WERI-Rb-1 (cell line): ENCODE data around the gene FOXA1.

Source experiments
- DNase-seq: peaks from one replicate; pipeline ENCODE4 v3.0.0-alpha.2; 2020
- H3K27ac ChIP-seq: fragments of 250-450 bp; sonication (Bioruptor Pico); 2 replicates; pipeline ENCODE4 v1.5.1; 2020; ENCODE audit warnings: mild to moderate bottlenecking, moderate library complexity
- H3K27me3 ChIP-seq: fragments of 250-450 bp; sonication (Bioruptor Pico); 2 replicates; pipeline ENCODE4 v1.5.1; 2021; ENCODE audit warnings: mild to moderate bottlenecking, low read depth, moderate library complexity; ENCODE audit not compliant: insufficient read depth, severe bottlenecking
- H3K36me3 ChIP-seq: fragments of 250-450 bp; sonication (Bioruptor Pico); 2 replicates; pipeline ENCODE4 v1.5.1; 2020; ENCODE audit warnings: mild to moderate bottlenecking, moderate library complexity
- H3K4me3 ChIP-seq: 2 replicates; pipeline ENCODE4 v1.5.1; 2011; ENCODE audit warnings: low read depth, mild to moderate bottlenecking, control low read depth, low read length
- H3K9me3 ChIP-seq: fragments of 250-450 bp; sonication (Bioruptor Pico); 2 replicates; pipeline ENCODE4 v1.5.1; 2021; ENCODE audit warnings: mild to moderate bottlenecking, moderate library complexity; ENCODE audit not compliant: severe bottlenecking
- TF ChIP-seq, protein P1 (sequence below): IDR thresholded peaks from 2 replicates; pipeline ENCODE4 v1.5.1; 2011; ENCODE audit warnings: low read depth, mild to moderate bottlenecking, control low read depth, inconsistent platforms, low read length

The FOXA1 gene

DNA sequence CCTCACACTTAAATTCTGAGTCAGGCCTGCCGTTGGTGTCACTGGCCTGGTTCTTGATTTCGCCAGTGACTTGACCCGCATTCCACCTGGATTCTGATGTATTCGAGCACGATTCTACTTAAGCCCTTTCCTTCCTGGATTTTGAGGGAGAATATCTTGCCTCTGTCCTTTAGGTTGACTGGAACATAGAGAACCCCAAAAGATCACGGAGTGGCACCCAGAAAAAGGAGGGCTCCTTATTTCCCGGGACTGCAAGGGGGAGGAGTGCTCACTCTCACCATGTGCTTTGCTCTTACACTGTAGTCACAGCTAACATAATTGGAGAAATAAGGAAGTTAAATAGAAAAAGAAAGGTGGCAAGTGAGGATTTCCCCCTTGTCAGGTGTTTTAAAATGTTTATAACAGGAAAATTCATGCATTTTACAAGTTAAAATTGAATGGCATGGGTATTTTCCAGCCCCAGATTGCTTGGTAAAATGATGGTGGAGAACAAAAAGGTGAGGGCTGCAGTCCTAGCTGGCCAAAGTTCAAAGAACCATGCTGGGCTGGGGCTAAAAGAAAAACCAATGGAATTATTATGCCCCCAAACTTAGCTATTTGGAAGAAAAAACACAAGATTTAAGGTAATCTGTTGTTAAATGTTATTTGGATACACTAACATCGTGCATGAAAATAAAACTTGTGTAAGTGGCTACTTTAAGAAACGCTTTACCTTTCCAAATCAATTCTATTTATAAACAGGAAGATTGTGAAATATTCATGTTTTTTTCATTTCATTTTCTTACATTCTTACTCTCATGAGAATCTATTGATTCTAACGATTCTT is 8.9 kb downstream of the FOXA1 start:
- no peaks in the 10 kb centered on the region for H3K9me3 ChIP-seq
- TF ChIP-seq, protein P1, sequence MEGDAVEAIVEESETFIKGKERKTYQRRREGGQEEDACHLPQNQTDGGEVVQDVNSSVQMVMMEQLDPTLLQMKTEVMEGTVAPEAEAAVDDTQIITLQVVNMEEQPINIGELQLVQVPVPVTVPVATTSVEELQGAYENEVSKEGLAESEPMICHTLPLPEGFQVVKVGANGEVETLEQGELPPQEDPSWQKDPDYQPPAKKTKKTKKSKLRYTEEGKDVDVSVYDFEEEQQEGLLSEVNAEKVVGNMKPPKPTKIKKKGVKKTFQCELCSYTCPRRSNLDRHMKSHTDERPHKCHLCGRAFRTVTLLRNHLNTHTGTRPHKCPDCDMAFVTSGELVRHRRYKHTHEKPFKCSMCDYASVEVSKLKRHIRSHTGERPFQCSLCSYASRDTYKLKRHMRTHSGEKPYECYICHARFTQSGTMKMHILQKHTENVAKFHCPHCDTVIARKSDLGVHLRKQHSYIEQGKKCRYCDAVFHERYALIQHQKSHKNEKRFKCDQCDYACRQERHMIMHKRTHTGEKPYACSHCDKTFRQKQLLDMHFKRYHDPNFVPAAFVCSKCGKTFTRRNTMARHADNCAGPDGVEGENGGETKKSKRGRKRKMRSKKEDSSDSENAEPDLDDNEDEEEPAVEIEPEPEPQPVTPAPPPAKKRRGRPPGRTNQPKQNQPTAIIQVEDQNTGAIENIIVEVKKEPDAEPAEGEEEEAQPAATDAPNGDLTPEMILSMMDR = no peak
- no peak overlapping the region for H3K4me3 ChIP-seq
- no peak overlapping the region for H3K27ac ChIP-seq
- no peak for DNase-seq
- H3K27me3 ChIP-seq = peaks cover 82% of the 10 kb centered on the region
- no peaks in the 10 kb centered on the region; the same call in 1 of the 2 replicates for H3K36me3 ChIP-seq

DNA sequence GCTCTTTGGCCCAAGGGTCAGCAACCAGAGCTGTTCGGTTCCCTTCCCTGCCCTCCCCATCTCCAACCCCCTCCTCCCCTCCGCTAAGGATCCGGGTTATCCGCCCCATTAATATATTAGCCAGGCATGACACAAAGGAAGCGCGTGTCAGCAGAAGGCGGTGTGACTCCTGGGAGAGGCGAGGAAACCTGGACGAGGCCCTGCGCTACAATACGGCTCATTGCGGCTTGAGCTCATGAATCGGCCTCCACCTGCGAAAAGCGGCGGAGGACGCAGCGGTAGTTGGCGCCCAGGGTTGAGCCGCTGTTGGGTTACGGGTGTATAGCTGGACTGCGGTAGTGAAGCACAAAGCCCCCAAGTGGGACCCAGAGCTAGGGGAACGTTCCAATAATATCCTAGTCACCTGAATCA is 9.9 kb downstream of the FOXA1 start:
- peak overlapping the region; percentile 8; the same call in 1 of the 2 replicates for H3K4me3 ChIP-seq
- no peaks in the 10 kb centered on the region for H3K36me3 ChIP-seq
- peaks cover 77% of the 10 kb centered on the region for H3K27me3 ChIP-seq
- no peaks in the 10 kb centered on the region for H3K9me3 ChIP-seq
- H3K27ac ChIP-seq = no peak overlapping the region
- peak; percentile 18 for DNase-seq
- TF ChIP-seq, protein P1 = no peak

DNA sequence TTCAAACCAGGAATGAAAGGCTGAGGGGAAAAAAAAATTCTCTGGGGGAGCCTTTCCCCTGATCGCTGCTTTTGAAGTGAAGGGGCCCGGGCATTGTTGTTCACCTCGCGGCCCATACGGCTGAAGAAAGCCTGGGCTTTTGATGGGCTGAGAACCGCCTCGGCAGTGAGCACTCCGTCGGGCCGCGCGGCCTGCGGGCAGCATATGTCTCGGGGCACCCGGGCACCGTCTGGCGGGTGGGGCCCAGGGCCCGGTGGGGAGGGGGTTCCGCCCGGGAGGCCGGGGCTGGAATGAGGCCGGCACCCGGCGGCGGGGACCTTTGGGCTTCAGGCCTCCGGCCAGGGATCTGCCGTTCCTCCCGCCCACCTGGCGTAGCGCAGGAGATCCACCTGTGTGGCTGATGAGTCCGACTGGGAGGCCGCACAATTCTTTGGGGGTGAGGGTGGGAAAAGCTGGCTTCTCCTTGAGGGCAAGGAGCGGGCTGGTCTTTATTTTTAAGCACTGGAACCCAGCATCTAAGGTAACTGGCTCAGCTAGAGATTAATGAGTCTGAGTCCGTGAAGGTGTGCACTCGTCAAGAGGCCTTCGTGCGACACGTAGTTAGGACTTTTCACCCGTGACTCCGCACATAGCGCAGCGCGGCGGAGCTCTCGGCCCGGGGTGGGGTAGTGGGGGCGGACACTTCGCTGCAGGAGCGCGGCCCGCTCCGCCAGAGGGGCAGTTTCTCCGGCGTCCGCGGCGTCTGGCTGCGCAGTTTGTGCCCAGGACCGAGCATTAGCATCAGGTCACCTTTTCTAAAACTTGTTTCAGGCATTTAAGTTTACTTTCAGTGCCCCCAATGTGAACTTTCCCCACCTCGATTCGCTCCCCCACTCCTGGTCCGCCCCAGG is 10.6 kb downstream of the FOXA1 start:
- TF ChIP-seq, protein P1 = no peak
- Histone ChIP-seq H3K27me3 (peaks cover 74% of the 10 kb centered on the region), H3K36me3 (no peaks in the 10 kb centered on the region), H3K9me3 (no peaks in the 10 kb centered on the region), H3K27ac (no peak overlapping the region), H3K4me3 (peak overlapping the region; percentile 8)
- no peak for DNase-seq

DNA sequence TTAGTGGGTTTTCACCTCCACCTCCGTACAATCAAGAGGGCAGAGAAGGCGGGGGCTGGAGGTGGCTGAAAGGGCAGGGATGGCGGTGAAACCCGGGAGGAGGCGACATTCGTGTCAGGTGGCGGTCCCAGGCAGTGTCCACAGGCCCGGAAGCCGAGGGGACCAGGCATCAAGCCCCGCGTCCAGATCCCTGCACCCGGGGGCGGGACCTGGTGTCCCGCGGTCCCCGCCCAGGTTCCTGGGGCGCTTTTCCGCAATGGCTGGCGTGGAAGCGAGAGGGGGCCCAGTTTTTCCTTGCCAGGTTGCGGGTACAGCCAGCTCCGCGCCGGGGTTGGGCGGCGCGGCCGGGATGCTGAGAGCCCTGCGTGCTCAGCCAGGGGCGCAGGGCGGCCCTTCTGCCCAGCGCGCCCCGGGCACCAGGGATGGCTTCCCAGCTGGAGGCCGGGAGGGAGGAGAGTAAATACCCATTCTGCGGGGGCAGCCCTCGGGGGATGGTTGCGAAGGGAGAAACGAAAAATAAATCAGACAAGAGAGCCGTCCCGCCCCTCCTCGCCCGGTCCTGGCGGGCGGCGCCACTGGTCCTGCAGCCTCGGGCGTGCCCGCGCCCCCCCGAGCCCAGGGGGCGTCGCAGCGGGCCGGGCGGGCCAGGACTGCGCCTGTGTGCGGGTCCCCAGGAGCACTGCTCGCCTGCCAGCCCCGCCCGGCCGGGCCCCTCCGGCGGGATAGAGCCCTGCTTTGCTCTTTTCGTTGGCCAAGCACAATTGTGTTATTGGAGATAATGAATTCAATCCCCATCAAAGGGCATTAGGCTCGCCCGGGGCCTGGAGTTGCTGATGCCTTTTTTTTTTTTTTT is 11.5 kb downstream of the FOXA1 start:
- DNase-seq = no peak
- Histone ChIP-seq H3K27ac (no peak overlapping the region), H3K9me3 (no peaks in the 10 kb centered on the region), H3K36me3 (no peaks in the 10 kb centered on the region), H3K4me3 (no peak overlapping the region), H3K27me3 (peaks cover 70% of the 10 kb centered on the region)
- TF ChIP-seq, protein P1 = no peak

DNA sequence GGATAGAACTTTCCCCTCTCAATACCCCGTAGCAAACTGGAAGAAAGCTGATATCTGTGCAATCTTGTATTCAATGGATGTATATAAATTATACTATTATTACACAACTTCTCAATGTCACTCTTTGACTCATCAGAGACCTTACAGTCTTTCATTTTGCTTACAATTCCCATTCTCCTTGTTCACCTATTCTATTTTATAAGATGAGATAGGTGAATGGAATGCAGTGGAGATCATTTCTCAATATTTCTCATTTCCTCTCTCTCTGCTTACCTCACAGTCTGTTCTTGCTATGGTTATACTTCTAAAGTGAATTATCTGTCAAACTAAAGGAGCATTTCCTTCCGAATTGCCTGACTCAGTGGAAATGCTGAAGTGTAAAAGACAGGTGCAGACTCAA is 14.9 kb downstream of the FOXA1 start:
- no peak for DNase-seq
- H3K4me3 ChIP-seq = no peak overlapping the region
- TF ChIP-seq, protein P1 = no peak
- H3K36me3 ChIP-seq = no peaks in the 10 kb centered on the region
- H3K27ac ChIP-seq = no peak overlapping the region
- H3K27me3 ChIP-seq = peaks cover 40% of the 10 kb centered on the region
- H3K9me3 ChIP-seq = no peaks in the 10 kb centered on the region
